ENCODE data around the gene DAPK2.
A peak's percentile ranks its signal among the peaks of the same experiment; 100 is the strongest.

The DAPK2 gene

GRCh38 chr15:63881431-63881830 lies 164.9 kb downstream of the DAPK2 start:
- Mint-ChIP-seq H3K27ac (no peak overlapping the region), H3K4me1 (ENCODE audit: low read depth) (peaks cover 8% of the 10 kb centered on the region), H3K36me3 (ENCODE audit: low read depth) (no peaks in the 10 kb centered on the region), H3K27me3 (ENCODE audit: low read depth) (no peaks in the 10 kb centered on the region), H3K4me3 (no peak overlapping the region), H3K9me3 (no peaks in the 10 kb centered on the region)

- H3K9me3 Mint-ChIP-seq = no peaks in the 10 kb centered on the region
- no peak overlapping the region for H3K4me3 Mint-ChIP-seq
- no peaks in the 10 kb centered on the region for H3K27me3 Mint-ChIP-seq (ENCODE audit: low read depth)
- H3K27ac Mint-ChIP-seq = peak overlapping the region; percentile 15
- no peaks in the 10 kb centered on the region for H3K36me3 Mint-ChIP-seq (ENCODE audit: low read depth)
- peaks cover 8% of the 10 kb centered on the region for H3K4me1 Mint-ChIP-seq (ENCODE audit: low read depth)
Observed at GRCh38 chr15:63880744-63881143, 165.5 kb downstream of the DAPK2 start.

GRCh38 chr15:63879995-63880394 lies 166.3 kb downstream of the DAPK2 start:
- H3K4me1 Mint-ChIP-seq (ENCODE audit: low read depth) = peaks cover 8% of the 10 kb centered on the region

GRCh38 chr15:63879211-63879610 lies 167.1 kb downstream of the DAPK2 start:
- Mint-ChIP-seq H3K4me3 (no peak overlapping the region), H3K27ac (no peak overlapping the region), H3K4me1 (ENCODE audit: low read depth) (peaks cover 8% of the 10 kb centered on the region), H3K9me3 (no peaks in the 10 kb centered on the region), H3K36me3 (ENCODE audit: low read depth) (no peaks in the 10 kb centered on the region), H3K27me3 (ENCODE audit: low read depth) (no peaks in the 10 kb centered on the region)

More at GRCh38 chr15:63879995-63880394, 166.3 kb downstream of the DAPK2 start:
- Mint-ChIP-seq H3K27ac (no peak overlapping the region), H3K36me3 (ENCODE audit: low read depth) (no peaks in the 10 kb centered on the region), H3K27me3 (ENCODE audit: low read depth) (no peaks in the 10 kb centered on the region), H3K4me3 (no peak overlapping the region), H3K9me3 (no peaks in the 10 kb centered on the region)

- H3K4me3 Mint-ChIP-seq = no peak overlapping the region
- H3K27ac Mint-ChIP-seq = no peak overlapping the region
- H3K9me3 Mint-ChIP-seq = peaks cover 4% of the 10 kb centered on the region
- H3K27me3 Mint-ChIP-seq (ENCODE audit: low read depth) = no peaks in the 10 kb centered on the region
- H3K4me1 Mint-ChIP-seq (ENCODE audit: low read depth) = peaks cover 10% of the 10 kb centered on the region
- peaks cover 2% of the 10 kb centered on the region for H3K36me3 Mint-ChIP-seq (ENCODE audit: low read depth)
Observed at GRCh38 chr15:63877713-63878271, 168.5 kb downstream of the DAPK2 start.

- H3K4me3 Mint-ChIP-seq = no peak overlapping the region
- H3K4me1 Mint-ChIP-seq (ENCODE audit: low read depth) = peaks cover 9% of the 10 kb centered on the region
- H3K27me3 Mint-ChIP-seq (ENCODE audit: low read depth) = no peaks in the 10 kb centered on the region
- no peak overlapping the region for H3K27ac Mint-ChIP-seq
- peaks cover 5% of the 10 kb centered on the region for H3K9me3 Mint-ChIP-seq
- H3K36me3 Mint-ChIP-seq (ENCODE audit: low read depth) = peaks cover 2% of the 10 kb centered on the region
Observed at GRCh38 chr15:63876085-63876662, 170.1 kb downstream of the DAPK2 start.

GRCh38 chr15:63874616-63875015 lies 171.7 kb downstream of the DAPK2 start:
- Mint-ChIP-seq H3K4me3 (no peak overlapping the region), H3K9me3 (peaks cover 5% of the 10 kb centered on the region), H3K27ac (no peak overlapping the region), H3K36me3 (ENCODE audit: low read depth) (peaks cover 2% of the 10 kb centered on the region), H3K4me1 (ENCODE audit: low read depth) (peaks cover 11% of the 10 kb centered on the region), H3K27me3 (ENCODE audit: low read depth) (no peaks in the 10 kb centered on the region)

GRCh38 chr15:63872759-63873510 lies 173.3 kb downstream of the DAPK2 start:
- H3K36me3 Mint-ChIP-seq (ENCODE audit: low read depth) = peaks cover 2% of the 10 kb centered on the region
- peaks cover 5% of the 10 kb centered on the region for H3K9me3 Mint-ChIP-seq
- no peak overlapping the region for H3K27ac Mint-ChIP-seq
- H3K4me3 Mint-ChIP-seq = no peak overlapping the region
- no peaks in the 10 kb centered on the region for H3K27me3 Mint-ChIP-seq (ENCODE audit: low read depth)
- peaks cover 11% of the 10 kb centered on the region for H3K4me1 Mint-ChIP-seq (ENCODE audit: low read depth)

GRCh38 chr15:63870487-63871209 lies 175.6 kb downstream of the DAPK2 start:
- peaks cover 5% of the 10 kb centered on the region for H3K9me3 Mint-ChIP-seq
- H3K36me3 Mint-ChIP-seq (ENCODE audit: low read depth) = peaks cover 2% of the 10 kb centered on the region
- H3K4me3 Mint-ChIP-seq = no peak overlapping the region
- peaks cover 8% of the 10 kb centered on the region for H3K4me1 Mint-ChIP-seq (ENCODE audit: low read depth)
- H3K27ac Mint-ChIP-seq = no peak overlapping the region
- H3K27me3 Mint-ChIP-seq (ENCODE audit: low read depth) = no peaks in the 10 kb centered on the region

GRCh38 chr15:63870043-63870394 lies 176.3 kb downstream of the DAPK2 start:
- H3K4me3 Mint-ChIP-seq = no peak overlapping the region
- no peaks in the 10 kb centered on the region for H3K27me3 Mint-ChIP-seq (ENCODE audit: low read depth)
- H3K4me1 Mint-ChIP-seq (ENCODE audit: low read depth) = peaks cover 8% of the 10 kb centered on the region
- peak overlapping the region; percentile 41 for H3K27ac Mint-ChIP-seq
- peaks cover 5% of the 10 kb centered on the region for H3K9me3 Mint-ChIP-seq
- peaks cover 2% of the 10 kb centered on the region for H3K36me3 Mint-ChIP-seq (ENCODE audit: low read depth)

- Mint-ChIP-seq H3K4me3 (no peak overlapping the region), H3K27ac (peak overlapping the region; percentile 41), H3K36me3 (ENCODE audit: low read depth) (peaks cover 2% of the 10 kb centered on the region), H3K27me3 (ENCODE audit: low read depth) (no peaks in the 10 kb centered on the region), H3K9me3 (peaks cover 5% of the 10 kb centered on the region), H3K4me1 (ENCODE audit: low read depth) (peaks cover 8% of the 10 kb centered on the region)
Observed at GRCh38 chr15:63869371-63870042, 176.8 kb downstream of the DAPK2 start.

- H3K4me3 Mint-ChIP-seq = no peak overlapping the region
Observed at GRCh38 chr15:63864186-63864585, 182.1 kb downstream of the DAPK2 start.

GRCh38 chr15:63861946-63862517 lies 184.3 kb downstream of the DAPK2 start:
- H3K36me3 Mint-ChIP-seq (ENCODE audit: low read depth) = no peaks in the 10 kb centered on the region
- H3K4me3 Mint-ChIP-seq = no peak overlapping the region
- peaks cover 17% of the 10 kb centered on the region for H3K4me1 Mint-ChIP-seq (ENCODE audit: low read depth)
- no peaks in the 10 kb centered on the region for H3K9me3 Mint-ChIP-seq
- H3K27ac Mint-ChIP-seq = no peak overlapping the region
- no peaks in the 10 kb centered on the region for H3K27me3 Mint-ChIP-seq (ENCODE audit: low read depth)

More at GRCh38 chr15:63864186-63864585, 182.1 kb downstream of the DAPK2 start:
- Mint-ChIP-seq H3K27ac (peak overlapping the region; percentile 43), H3K9me3 (no peaks in the 10 kb centered on the region), H3K36me3 (ENCODE audit: low read depth) (no peaks in the 10 kb centered on the region), H3K4me1 (ENCODE audit: low read depth) (peaks cover 18% of the 10 kb centered on the region), H3K27me3 (ENCODE audit: low read depth) (no peaks in the 10 kb centered on the region)

- H3K36me3 Mint-ChIP-seq (ENCODE audit: low read depth) = no peaks in the 10 kb centered on the region
- H3K4me3 Mint-ChIP-seq = no peak overlapping the region
- peak overlapping the region; percentile 80 for H3K27ac Mint-ChIP-seq
- peaks cover 18% of the 10 kb centered on the region for H3K4me1 Mint-ChIP-seq (ENCODE audit: low read depth)
- H3K27me3 Mint-ChIP-seq (ENCODE audit: low read depth) = no peaks in the 10 kb centered on the region
- H3K9me3 Mint-ChIP-seq = no peaks in the 10 kb centered on the region
Observed at GRCh38 chr15:63860555-63860954, 185.7 kb downstream of the DAPK2 start.

Measured in T-helper 1 cell treated with Interleukin-12 subunit alpha and Interleukin-12 subunit beta and Interleukin-4 antibody, amounts not matched to agents 30 μg/mL and 1 μg/mL, for 36 hours (primary cell).